ENCODE results near the gene TENM4.

DNA sequence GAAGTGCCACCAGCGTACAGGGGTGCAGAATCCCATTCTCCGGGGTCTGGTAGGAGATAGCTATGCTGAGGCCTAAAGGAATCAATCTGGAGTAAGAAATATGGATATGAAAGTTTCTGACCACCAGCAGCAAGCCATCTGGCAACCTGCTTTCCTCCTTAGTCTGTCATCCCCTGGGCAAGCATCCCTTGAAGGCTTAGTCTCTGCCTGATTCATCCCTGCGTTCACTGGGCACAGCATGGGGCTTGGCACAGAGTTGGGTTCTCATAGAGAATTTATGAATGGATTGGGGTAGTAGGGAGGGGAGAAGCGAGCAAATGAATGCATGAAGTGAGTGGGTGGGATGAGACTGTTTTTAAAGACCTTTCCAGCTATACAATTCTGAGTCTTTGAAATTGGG, 780.4 kb downstream of the TENM4 start:
- TF ChIP-seq, protein P1, sequence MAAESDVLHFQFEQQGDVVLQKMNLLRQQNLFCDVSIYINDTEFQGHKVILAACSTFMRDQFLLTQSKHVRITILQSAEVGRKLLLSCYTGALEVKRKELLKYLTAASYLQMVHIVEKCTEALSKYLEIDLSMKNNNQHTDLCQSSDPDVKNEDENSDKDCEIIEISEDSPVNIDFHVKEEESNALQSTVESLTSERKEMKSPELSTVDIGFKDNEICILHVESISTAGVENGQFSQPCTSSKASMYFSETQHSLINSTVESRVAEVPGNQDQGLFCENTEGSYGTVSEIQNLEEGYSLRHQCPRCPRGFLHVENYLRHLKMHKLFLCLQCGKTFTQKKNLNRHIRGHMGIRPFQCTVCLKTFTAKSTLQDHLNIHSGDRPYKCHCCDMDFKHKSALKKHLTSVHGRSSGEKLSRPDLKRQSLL (tag by site-specific recombination; IDR thresholded peaks at IDR 0.05): no peak
- TF ChIP-seq ZNF274 (IDR thresholded peaks at IDR 0.05; ENCODE audit: low read length) (no peak), ZNF274 (tag by site-specific recombination; IDR thresholded peaks at IDR 0.05; ENCODE audit: borderline replicate concordance) (no peak), ZNF114 (tag by site-specific recombination; IDR thresholded peaks at IDR 0.05) (no peak), ZEB2 (tag by site-specific recombination; IDR thresholded peaks at IDR 0.05) (no peak), ZNF571 (tag by site-specific recombination; IDR thresholded peaks at IDR 0.05) (no peak), ZNF830 (tag by site-specific recombination; IDR thresholded peaks at IDR 0.05; ENCODE audit: low read depth) (no peak), CTCF (tag by site-specific recombination; IDR thresholded peaks at IDR 0.05) (no peak), ZIC2 (tag by site-specific recombination; IDR thresholded peaks at IDR 0.05) (no peak), YY1 (tag by site-specific recombination; IDR thresholded peaks at IDR 0.05) (no peak), ZNF16 (tag by site-specific recombination; IDR thresholded peaks at IDR 0.05; ENCODE audit: low read depth) (no peak), ZNF560 (tag by site-specific recombination; IDR thresholded peaks at IDR 0.05; ENCODE audit: borderline replicate concordance) (no peak), PRDM10 (tag by site-specific recombination; IDR thresholded peaks at IDR 0.05) (peak; percentile 16; the same call in 1 of the 2 replicates)
- TF ChIP-seq, protein P2, sequence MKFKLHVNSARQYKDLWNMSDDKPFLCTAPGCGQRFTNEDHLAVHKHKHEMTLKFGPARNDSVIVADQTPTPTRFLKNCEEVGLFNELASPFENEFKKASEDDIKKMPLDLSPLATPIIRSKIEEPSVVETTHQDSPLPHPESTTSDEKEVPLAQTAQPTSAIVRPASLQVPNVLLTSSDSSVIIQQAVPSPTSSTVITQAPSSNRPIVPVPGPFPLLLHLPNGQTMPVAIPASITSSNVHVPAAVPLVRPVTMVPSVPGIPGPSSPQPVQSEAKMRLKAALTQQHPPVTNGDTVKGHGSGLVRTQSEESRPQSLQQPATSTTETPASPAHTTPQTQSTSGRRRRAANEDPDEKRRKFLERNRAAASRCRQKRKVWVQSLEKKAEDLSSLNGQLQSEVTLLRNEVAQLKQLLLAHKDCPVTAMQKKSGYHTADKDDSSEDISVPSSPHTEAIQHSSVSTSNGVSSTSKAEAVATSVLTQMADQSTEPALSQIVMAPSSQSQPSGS (tag by site-specific recombination; IDR thresholded peaks at IDR 0.05; ENCODE audit: low read depth): no peak
- TF ChIP-seq, protein P3, sequence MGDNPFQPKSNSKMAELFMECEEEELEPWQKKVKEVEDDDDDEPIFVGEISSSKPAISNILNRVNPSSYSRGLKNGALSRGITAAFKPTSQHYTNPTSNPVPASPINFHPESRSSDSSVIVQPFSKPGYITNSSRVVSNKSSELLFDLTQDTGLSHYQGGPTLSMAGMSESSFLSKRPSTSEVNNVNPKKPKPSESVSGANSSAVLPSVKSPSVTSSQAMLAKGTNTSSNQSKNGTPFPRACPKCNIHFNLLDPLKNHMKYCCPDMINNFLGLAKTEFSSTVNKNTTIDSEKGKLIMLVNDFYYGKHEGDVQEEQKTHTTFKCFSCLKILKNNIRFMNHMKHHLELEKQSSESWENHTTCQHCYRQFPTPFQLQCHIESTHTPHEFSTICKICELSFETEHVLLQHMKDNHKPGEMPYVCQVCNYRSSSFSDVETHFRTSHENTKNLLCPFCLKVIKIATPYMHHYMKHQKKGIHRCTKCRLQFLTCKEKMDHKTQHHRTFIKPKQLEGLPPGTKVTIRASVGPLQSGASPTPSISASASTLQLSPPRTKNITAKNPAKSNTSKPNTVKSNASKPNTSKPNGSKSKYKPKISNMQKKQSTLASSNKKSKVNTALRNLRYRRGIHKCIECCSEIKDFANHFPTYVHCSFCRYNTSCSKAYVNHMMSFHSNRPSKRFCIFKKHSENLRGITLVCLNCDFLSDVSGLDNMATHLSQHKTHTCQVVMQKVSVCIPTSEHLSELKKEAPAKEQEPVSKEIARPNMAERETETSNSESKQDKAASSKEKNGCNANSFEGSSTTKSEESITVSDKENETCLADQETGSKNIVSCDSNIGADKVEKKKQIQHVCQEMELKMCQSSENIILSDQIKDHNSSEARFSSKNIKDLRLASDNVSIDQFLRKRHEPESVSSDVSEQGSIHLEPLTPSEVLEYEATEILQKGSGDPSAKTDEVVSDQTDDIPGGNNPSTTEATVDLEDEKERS (tag by site-specific recombination; IDR thresholded peaks at IDR 0.05): no peak
